HEK293 (cell line): ENCODE results near the gene SUCO.

Experiments
- CTCF ChIA-PET: fragments of 350-600 bp; formaldehyde crosslinking; extraction: SDS; loops from one replicate; lab custom pipeline; 2021; ENCODE audit warnings: antibody characterized with exemption; lab: Yijun Ruan, JAX
- POLR2A ChIA-PET: fragments of 300-600 bp; formaldehyde crosslinking; extraction: SDS; loops from one replicate; lab custom pipeline; 2020; ENCODE audit warnings: antibody characterized with exemption, inconsistent platforms; lab: Yijun Ruan, JAX
- H3K27ac ChIP-seq: fragments of 200-500 bp; sonication (Bioruptor generic); 2 replicates; pipeline ENCODE4 v1.5.1; 2014; ENCODE audit warnings: low read depth, low read length, control low read depth, inconsistent platforms; ENCODE audit errors: extremely low read depth
- H3K36me3 ChIP-seq, 2 experiments: fragments of 200-500 bp in 1 of 2; sonication (Bioruptor generic) in 1 of 2; 1 replicate in 1 of 2; 2 replicates in 1 of 2; pipeline ENCODE4 v1.5.1; 2014 to 2017; ENCODE audit warnings: inconsistent platforms in 2 of 2, low read length in 2 of 2; ENCODE audit not compliant: control insufficient read depth in 2 of 2, insufficient read depth in 1 of 2
- H3K4me1 ChIP-seq: fragments of 200-500 bp; sonication (Bioruptor generic); 2 replicates; pipeline ENCODE4 v1.5.1; 2014; ENCODE audit warnings: mild to moderate bottlenecking, low read length, inconsistent platforms; ENCODE audit not compliant: control insufficient read depth, insufficient read depth
- H3K4me3 ChIP-seq: 2 replicates; pipeline ENCODE4 v1.5.1; 2011; ENCODE audit warnings: low read depth, mild to moderate bottlenecking, control low read depth, low read length, moderate library complexity
- H3K9me3 ChIP-seq: fragments of 200-500 bp; sonication (Bioruptor generic); 2 replicates; pipeline ENCODE4 v1.5.1; 2014; ENCODE audit warnings: low read depth, low read length, inconsistent platforms; ENCODE audit not compliant: control insufficient read depth, insufficient read depth
- ATF2 ChIP-seq: fragments of 450-650 bp; formaldehyde crosslinking; IDR thresholded peaks from 2 replicates; pipeline ENCODE4 v1.5.1; 2016; ENCODE audit warnings: missing biosample characterization, missing genetic modification characterization, low read depth
- FEZF1 ChIP-seq: fragments of 450-650 bp; formaldehyde crosslinking; IDR thresholded peaks from 2 replicates; pipeline ENCODE4 v1.5.1; 2016; ENCODE audit warnings: missing biosample characterization, missing genetic modification characterization
- KLF10 ChIP-seq: fragments of 450-650 bp; IDR thresholded peaks from 2 replicates; pipeline ENCODE4 v1.5.1; 2018; ENCODE audit warnings: missing biosample characterization, mild to moderate bottlenecking, missing genetic modification characterization
- ZBTB7A ChIP-seq: fragments of 450-650 bp; formaldehyde crosslinking; IDR thresholded peaks from 2 replicates; pipeline ENCODE4 v1.5.1; 2016; ENCODE audit warnings: low read depth, missing biosample characterization, missing genetic modification characterization
- ZNF112 ChIP-seq: fragments of 450-650 bp; formaldehyde crosslinking; IDR thresholded peaks from 2 replicates; pipeline ENCODE4 v1.5.0; 2017; ENCODE audit warnings: missing biosample characterization, missing genetic modification characterization
- ZNF132 ChIP-seq: fragments of 450-650 bp; formaldehyde crosslinking; IDR thresholded peaks from 2 replicates; pipeline ENCODE4 v1.5.1; 2017; ENCODE audit warnings: missing biosample characterization, missing genetic modification characterization, borderline replicate concordance
- ZNF138 ChIP-seq: fragments of 450-650 bp; formaldehyde crosslinking; IDR thresholded peaks from 2 replicates; pipeline ENCODE4 v1.5.1; 2016; ENCODE audit warnings: missing biosample characterization, missing genetic modification characterization, borderline replicate concordance
- ZNF146 ChIP-seq: fragments of 450-650 bp; formaldehyde crosslinking; IDR thresholded peaks from 2 replicates; pipeline ENCODE4 v1.5.1; 2016; ENCODE audit warnings: missing biosample characterization, missing genetic modification characterization
- ZNF169 ChIP-seq: fragments of 450-650 bp; formaldehyde crosslinking; IDR thresholded peaks from 2 replicates; pipeline ENCODE4 v1.5.1; 2016; ENCODE audit warnings: missing biosample characterization, missing genetic modification characterization
- ZNF223 ChIP-seq: fragments of 450-650 bp; formaldehyde crosslinking; IDR thresholded peaks from 2 replicates; pipeline ENCODE4 v1.5.1; 2016; ENCODE audit warnings: missing biosample characterization, missing genetic modification characterization
- ZNF23 ChIP-seq: fragments of 450-650 bp; formaldehyde crosslinking; IDR thresholded peaks from 2 replicates; pipeline ENCODE4 v1.5.1; 2016; ENCODE audit warnings: missing biosample characterization, missing genetic modification characterization, borderline replicate concordance
- ZNF24 ChIP-seq: fragments of 450-650 bp; formaldehyde crosslinking; IDR thresholded peaks from 2 replicates; pipeline ENCODE4 v1.5.1; 2016; ENCODE audit warnings: missing biosample characterization, missing genetic modification characterization
- ZNF530 ChIP-seq: fragments of 450-650 bp; formaldehyde crosslinking; IDR thresholded peaks from 2 replicates; pipeline ENCODE4 v1.5.1; 2016; ENCODE audit warnings: low read depth, missing biosample characterization, missing genetic modification characterization
- ZNF571 ChIP-seq: fragments of 450-650 bp; formaldehyde crosslinking; IDR thresholded peaks from 2 replicates; pipeline ENCODE4 v1.5.0; 2017; ENCODE audit warnings: missing biosample characterization, missing genetic modification characterization
- ZSCAN23 ChIP-seq: fragments of 450-650 bp; formaldehyde crosslinking; IDR thresholded peaks from 2 replicates; pipeline ENCODE4 v1.5.1; 2016; ENCODE audit warnings: missing biosample characterization, missing genetic modification characterization
- TF ChIP-seq, protein P1 (sequence below): fragments of 450-650 bp; formaldehyde crosslinking; IDR thresholded peaks from 2 replicates; pipeline ENCODE4 v1.5.1; 2016; ENCODE audit warnings: missing biosample characterization, missing genetic modification characterization
- TF ChIP-seq, protein P2 (sequence below): fragments of 450-650 bp; formaldehyde crosslinking; IDR thresholded peaks from 2 replicates; pipeline ENCODE4 v1.5.1; 2016; ENCODE audit warnings: missing biosample characterization, missing genetic modification characterization
- TF ChIP-seq, protein P3 (sequence below): fragments of 450-650 bp; formaldehyde crosslinking; IDR thresholded peaks from 2 replicates; pipeline ENCODE4 v1.5.1; 2016; ENCODE audit warnings: missing biosample characterization, missing genetic modification characterization

The SUCO gene

DNA sequence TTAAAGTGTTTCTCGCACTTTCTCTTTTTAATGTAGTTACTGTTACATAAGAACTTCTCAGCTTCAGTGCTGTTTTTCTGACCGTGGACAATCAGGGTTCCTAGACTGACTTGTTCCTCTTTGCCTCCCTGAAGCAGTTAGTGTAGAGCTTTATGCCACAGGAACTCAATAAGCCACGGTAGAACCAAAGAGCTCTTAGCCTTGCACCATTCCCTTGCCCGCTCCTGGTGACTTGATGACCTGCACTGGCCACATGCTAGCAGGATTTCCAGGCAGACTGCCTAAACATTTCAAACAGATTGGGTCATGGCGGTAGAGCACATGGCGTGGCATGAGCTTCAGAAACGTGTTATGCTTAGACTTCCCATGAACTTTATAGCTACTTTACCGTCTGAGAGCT is 107.2 kb downstream of the SUCO start:
- Histone ChIP-seq H3K4me3 (no peak overlapping the region), H3K9me3 (no peaks in the 10 kb centered on the region), H3K27ac (no peak overlapping the region), H3K4me1 (0 out of 2 replicates have a peak, but pooled peaks cover 3% of the 10 kb centered on the region), H3K36me3 (no peaks in the 10 kb centered on the region)
- ChIA-PET CTCF (no interaction called here), POLR2A (no interaction called here)
- TF ChIP-seq ZBTB7A (tag by site-specific recombination) = no peak

DNA sequence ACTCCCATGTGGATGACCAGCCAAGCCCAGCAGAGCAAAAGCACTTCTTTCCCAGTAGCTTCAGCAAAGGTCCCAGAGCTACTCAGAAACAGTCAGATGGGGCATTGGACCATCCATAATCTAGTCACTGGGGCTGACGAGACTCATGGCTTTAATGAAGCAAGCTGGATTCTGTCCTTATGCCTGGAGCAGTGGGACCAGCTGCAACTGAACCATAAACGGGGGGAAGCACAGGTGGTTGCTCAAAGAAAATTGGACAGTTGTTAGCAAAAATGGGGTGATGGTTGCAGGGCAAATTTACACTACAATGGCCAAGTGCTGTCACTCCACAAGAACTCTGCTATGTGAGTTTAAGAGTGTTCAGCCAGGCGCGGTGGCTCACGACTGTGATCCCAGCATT is 108.5 kb downstream of the SUCO start:
- H3K36me3 ChIP-seq = no peaks in the 10 kb centered on the region
- no peak overlapping the region for H3K27ac ChIP-seq
- ChIA-PET CTCF (no interaction called here), POLR2A (no interaction called here)
- no peak for TF ChIP-seq ZNF169 (tag by site-specific recombination)
- TF ChIP-seq ZNF530 (tag by site-specific recombination) = no peak
- TF ChIP-seq ZNF24 (tag by site-specific recombination) = no peak
- TF ChIP-seq, protein P1, sequence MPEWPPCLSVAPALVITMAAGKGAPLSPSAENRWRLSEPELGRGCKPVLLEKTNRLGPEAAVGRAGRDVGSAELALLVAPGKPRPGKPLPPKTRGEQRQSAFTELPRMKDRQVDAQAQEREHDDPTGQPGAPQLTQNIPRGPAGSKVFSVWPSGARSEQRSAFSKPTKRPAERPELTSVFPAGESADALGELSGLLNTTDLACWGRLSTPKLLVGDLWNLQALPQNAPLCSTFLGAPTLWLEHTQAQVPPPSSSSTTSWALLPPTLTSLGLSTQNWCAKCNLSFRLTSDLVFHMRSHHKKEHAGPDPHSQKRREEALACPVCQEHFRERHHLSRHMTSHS = no peak
- H3K9me3 ChIP-seq = no peaks in the 10 kb centered on the region
- H3K4me3 ChIP-seq = no peak overlapping the region
- 0 out of 2 replicates have a peak, but pooled peaks cover 3% of the 10 kb centered on the region for H3K4me1 ChIP-seq

- H3K9me3 ChIP-seq = no peaks in the 10 kb centered on the region
- 0 out of 2 replicates have a peak, but pooled peaks cover 3% of the 10 kb centered on the region for H3K4me1 ChIP-seq
- H3K27ac ChIP-seq = no peak overlapping the region
- POLR2A ChIA-PET = no interaction called here
- TF ChIP-seq FEZF1 (tag by site-specific recombination) (peak; percentile 62), ZNF223 (no peak), ZNF138 (no peak), ZNF112 (tag by site-specific recombination) (no peak), ZNF23 (tag by site-specific recombination) (no peak), ZNF169 (tag by site-specific recombination) (no peak), KLF10 (tag by site-specific recombination) (no peak), ZSCAN23 (tag by site-specific recombination) (no peak), ATF2 (tag by site-specific recombination) (no peak), ZNF24 (tag by site-specific recombination) (peak; percentile 68; the same call in 1 of the 2 replicates), ZNF146 (tag by site-specific recombination) (no peak), ZNF571 (tag by site-specific recombination) (no peak), ZNF132 (tag by site-specific recombination) (no peak)
- TF ChIP-seq, protein P2, sequence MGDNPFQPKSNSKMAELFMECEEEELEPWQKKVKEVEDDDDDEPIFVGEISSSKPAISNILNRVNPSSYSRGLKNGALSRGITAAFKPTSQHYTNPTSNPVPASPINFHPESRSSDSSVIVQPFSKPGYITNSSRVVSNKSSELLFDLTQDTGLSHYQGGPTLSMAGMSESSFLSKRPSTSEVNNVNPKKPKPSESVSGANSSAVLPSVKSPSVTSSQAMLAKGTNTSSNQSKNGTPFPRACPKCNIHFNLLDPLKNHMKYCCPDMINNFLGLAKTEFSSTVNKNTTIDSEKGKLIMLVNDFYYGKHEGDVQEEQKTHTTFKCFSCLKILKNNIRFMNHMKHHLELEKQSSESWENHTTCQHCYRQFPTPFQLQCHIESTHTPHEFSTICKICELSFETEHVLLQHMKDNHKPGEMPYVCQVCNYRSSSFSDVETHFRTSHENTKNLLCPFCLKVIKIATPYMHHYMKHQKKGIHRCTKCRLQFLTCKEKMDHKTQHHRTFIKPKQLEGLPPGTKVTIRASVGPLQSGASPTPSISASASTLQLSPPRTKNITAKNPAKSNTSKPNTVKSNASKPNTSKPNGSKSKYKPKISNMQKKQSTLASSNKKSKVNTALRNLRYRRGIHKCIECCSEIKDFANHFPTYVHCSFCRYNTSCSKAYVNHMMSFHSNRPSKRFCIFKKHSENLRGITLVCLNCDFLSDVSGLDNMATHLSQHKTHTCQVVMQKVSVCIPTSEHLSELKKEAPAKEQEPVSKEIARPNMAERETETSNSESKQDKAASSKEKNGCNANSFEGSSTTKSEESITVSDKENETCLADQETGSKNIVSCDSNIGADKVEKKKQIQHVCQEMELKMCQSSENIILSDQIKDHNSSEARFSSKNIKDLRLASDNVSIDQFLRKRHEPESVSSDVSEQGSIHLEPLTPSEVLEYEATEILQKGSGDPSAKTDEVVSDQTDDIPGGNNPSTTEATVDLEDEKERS (tag by site-specific recombination) = no peak
- TF ChIP-seq, protein P3, sequence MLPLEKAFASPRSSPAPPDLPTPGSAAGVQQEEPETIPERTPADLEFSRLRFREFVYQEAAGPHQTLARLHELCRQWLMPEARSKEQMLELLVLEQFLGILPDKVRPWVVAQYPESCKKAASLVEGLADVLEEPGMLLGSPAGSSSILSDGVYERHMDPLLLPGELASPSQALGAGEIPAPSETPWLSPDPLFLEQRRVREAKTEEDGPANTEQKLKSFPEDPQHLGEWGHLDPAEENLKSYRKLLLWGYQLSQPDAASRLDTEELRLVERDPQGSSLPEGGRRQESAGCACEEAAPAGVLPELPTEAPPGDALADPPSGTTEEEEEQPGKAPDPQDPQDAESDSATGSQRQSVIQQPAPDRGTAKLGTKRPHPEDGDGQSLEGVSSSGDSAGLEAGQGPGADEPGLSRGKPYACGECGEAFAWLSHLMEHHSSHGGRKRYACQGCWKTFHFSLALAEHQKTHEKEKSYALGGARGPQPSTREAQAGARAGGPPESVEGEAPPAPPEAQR (tag by site-specific recombination) = no peak
- TF ChIP-seq, all 188 proteins: peak for 2
- CTCF ChIA-PET = interaction anchor here (0.9 kb wide), 1 partner anchor 23 kb away, joined by 3 read pairs; no protein-coding TSS in a partner anchor
- H3K36me3 ChIP-seq = no peaks in the 10 kb centered on the region
- no peak overlapping the region for H3K4me3 ChIP-seq
Measured at GRCh38 chr1:172642970-172643369, 110.0 kb downstream of the SUCO start.
